Sciatic nerve (tissue), 2 donors: ENCODE results near the gene FGD2. TPM values are rescaled to one million over a fixed set of nuclear protein-coding genes. Genes with fewer than 3 reads are reported as not detected.

Source experiments
- ATAC-seq: fragments of 200-7000 bp; cut with Tn5 transposase; one replicate; pipeline ENCODE4 v1.9.1; 2020; ENCODE audit warnings: mild to moderate bottlenecking, moderate library complexity
- DNase-seq: peaks from one replicate; pipeline ENCODE4 v3.0.0-alpha.2; 2020; ENCODE audit warnings: low spot score
- intact Hi-C: fragments of 100-400 bp; cut with DNase I; formaldehyde crosslinking; loops from one replicate; pipeline ENCODE4 v1.14.2; 2022
- total RNA-seq: library from RNA; stranded (reverse); fragmentation: NEBNext Ultra II Directional; extraction: Animal tissue kit (Norgen Biotek cat#: 25700); gene quantifications from one replicate; pipeline ENCODE4 v1.2.1, GENCODE V29; 2021
- donor health status: DM: no; HTN: no; CAD: no.
- donor health status: DM: no; HTN: no; CAD: no.

Gene FGD2
- total RNA-seq, 1 donor from 2014 or later: 19.7 TPM

- intact Hi-C loops: loop anchor here (2.0 to 10.0 kb wide), 3 partner anchors 70 to 246 kb away; partner anchors contain the start of gene C6orf89
- no peak for DNase-seq
- ATAC-seq: no peak
Measured at GRCh38 chr6:37010402-37010892, 5.0 kb downstream of the FGD2 start.

GRCh38 chr6:37011656-37012378, 6.4 kb downstream of the FGD2 start:
- intact Hi-C loops: loop anchor here (2.0 to 10.0 kb wide), 3 partner anchors 71 to 247 kb away; partner anchors contain the start of gene C6orf89
- ATAC-seq (peak; percentile 72), DNase-seq (no peak)

- ATAC-seq: no peak
- intact Hi-C loops: loop anchor here (10.0 kb wide), 2 partner anchors 129 to 249 kb away; partner anchors contain the start of gene C6orf89
- DNase-seq: no peak
Measured at GRCh38 chr6:37013516-37014491, 8.3 kb downstream of the FGD2 start.

- ATAC-seq (no peak), DNase-seq (no peak)
- intact Hi-C loops: loop anchor here (10.0 kb wide), 2 partner anchors 130 to 250 kb away; partner anchors contain the start of gene C6orf89
Measured at GRCh38 chr6:37014667-37015066, 9.2 kb downstream of the FGD2 start.

- intact Hi-C loops: loop anchor here (10.0 kb wide), 2 partner anchors 131 to 251 kb away; partner anchors contain the start of gene C6orf89
- DNase-seq: no peak
- ATAC-seq: no peak
Measured at GRCh38 chr6:37015532-37015931, 10.1 kb downstream of the FGD2 start.

- intact Hi-C loops: loop anchor here (10.0 kb wide), 2 partner anchors 132 to 252 kb away; partner anchors contain the start of gene C6orf89
- ATAC-seq: no peak
- DNase-seq: no peak
Measured at GRCh38 chr6:37016995-37017394, 11.5 kb downstream of the FGD2 start.

- DNase-seq (no peak), ATAC-seq (peak; percentile 11)
- intact Hi-C loops: loop anchor here (10.0 kb wide), 2 partner anchors 133 to 253 kb away; partner anchors contain the start of gene C6orf89
Measured at GRCh38 chr6:37017606-37018197, 12.2 kb downstream of the FGD2 start.

- intact Hi-C loops: loop anchor here (10.0 kb wide), 2 partner anchors 134 to 254 kb away; partner anchors contain the start of gene C6orf89
- peak; percentile 96 for DNase-seq
- peak; percentile 98 for ATAC-seq
Measured at GRCh38 chr6:37018198-37019064, 13.0 kb downstream of the FGD2 start.

GRCh38 chr6:37019065-37019450, 13.6 kb downstream of the FGD2 start:
- DNase-seq: no peak
- ATAC-seq: no peak
- intact Hi-C loops: loop anchor here (10.0 kb wide), 2 partner anchors 134 to 254 kb away; partner anchors contain the start of gene C6orf89

- DNase-seq: no peak
- ATAC-seq: no peak
- intact Hi-C loops: loop anchor here (5.0 kb wide), 1 partner anchor 43 kb away; no protein-coding TSS in a partner anchor
Measured at GRCh38 chr6:37020381-37020780, 14.9 kb downstream of the FGD2 start.

- intact Hi-C loops: loop anchor here (5.0 kb wide), 1 partner anchor 44 kb away; no protein-coding TSS in a partner anchor
- ATAC-seq (no peak), DNase-seq (no peak)
Measured at GRCh38 chr6:37020812-37021211, 15.4 kb downstream of the FGD2 start.

GRCh38 chr6:37021356-37022129, 16.1 kb downstream of the FGD2 start:
- no peak for DNase-seq
- no peak for ATAC-seq
- intact Hi-C loops: loop anchor here (5.0 kb wide), 1 partner anchor 44 kb away; no protein-coding TSS in a partner anchor

- no peak for ATAC-seq
- no peak for DNase-seq
- intact Hi-C loops: loop anchor here (5.0 kb wide), 1 partner anchor 45 kb away; no protein-coding TSS in a partner anchor
Measured at GRCh38 chr6:37022135-37022863, 16.8 kb downstream of the FGD2 start.

- ATAC-seq: no peak
- no peak for DNase-seq
- intact Hi-C loops: loop anchor here (5.0 kb wide), 1 partner anchor 47 kb away; no protein-coding TSS in a partner anchor
Measured at GRCh38 chr6:37024656-37025337, 19.3 kb downstream of the FGD2 start.

- no peak for DNase-seq
- intact Hi-C loops: no loop called here
- no peak for ATAC-seq
Measured at GRCh38 chr6:37025621-37026466, 20.4 kb downstream of the FGD2 start.
